M059J (cell line): ENCODE results near the gene ARL15. TPM values are rescaled to one million over a fixed set of nuclear protein-coding genes. Genes with fewer than 3 reads are reported as not detected.

Experiments
- DNase-seq: peaks from one replicate; pipeline ENCODE4 v3.0.0-alpha.2; 2012; ENCODE audit warnings: low read depth
- total RNA-seq: library from RNA; depleted of rRNA; stranded (reverse); fragments of >200 nt; shearing (Covaris generic); gene quantifications from 2 replicates; pipeline ENCODE4 v1.2.3, GENCODE V29; 2014

The ARL15 gene
- total RNA-seq, 1 experiment from 2014 or later = 20.6 TPM

DNA sequence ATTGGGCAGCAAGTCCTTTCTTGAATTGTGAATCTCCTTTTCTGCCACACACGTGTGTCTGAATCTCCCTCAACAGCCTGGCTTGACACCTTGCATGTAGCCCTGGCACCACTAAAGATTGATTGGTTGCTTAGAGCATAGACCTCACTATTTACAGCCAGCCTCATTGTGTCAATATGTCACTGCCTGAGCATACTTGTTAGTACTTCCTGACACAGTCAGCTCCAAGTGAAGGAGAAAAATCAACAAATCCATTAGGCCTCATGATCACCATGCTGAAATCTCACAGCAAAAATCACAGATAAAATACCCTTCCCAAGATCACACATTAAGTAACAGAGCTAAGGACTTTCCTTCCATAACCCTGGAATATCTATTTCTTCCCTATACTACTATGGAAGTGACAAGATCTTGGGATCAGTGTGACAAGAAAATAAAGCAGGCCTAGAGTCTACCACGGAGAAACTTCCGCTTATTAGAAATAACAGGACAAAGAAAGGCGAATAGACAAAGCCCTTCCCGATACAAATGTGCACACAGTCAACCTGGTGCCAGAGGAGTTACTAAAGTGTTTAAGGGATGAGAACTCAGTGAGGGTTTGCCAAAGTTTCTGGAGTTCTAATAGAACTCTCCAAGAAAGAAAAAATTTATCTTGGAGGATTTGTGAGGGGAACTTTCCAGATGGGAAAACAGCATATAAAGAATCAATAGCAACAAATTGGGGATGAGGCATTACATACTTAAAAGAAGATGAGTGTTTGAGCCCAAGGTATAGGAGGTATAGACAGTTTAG, 5.6 kb upstream of the ARL15 start:
- DNase-seq = no peak

DNA sequence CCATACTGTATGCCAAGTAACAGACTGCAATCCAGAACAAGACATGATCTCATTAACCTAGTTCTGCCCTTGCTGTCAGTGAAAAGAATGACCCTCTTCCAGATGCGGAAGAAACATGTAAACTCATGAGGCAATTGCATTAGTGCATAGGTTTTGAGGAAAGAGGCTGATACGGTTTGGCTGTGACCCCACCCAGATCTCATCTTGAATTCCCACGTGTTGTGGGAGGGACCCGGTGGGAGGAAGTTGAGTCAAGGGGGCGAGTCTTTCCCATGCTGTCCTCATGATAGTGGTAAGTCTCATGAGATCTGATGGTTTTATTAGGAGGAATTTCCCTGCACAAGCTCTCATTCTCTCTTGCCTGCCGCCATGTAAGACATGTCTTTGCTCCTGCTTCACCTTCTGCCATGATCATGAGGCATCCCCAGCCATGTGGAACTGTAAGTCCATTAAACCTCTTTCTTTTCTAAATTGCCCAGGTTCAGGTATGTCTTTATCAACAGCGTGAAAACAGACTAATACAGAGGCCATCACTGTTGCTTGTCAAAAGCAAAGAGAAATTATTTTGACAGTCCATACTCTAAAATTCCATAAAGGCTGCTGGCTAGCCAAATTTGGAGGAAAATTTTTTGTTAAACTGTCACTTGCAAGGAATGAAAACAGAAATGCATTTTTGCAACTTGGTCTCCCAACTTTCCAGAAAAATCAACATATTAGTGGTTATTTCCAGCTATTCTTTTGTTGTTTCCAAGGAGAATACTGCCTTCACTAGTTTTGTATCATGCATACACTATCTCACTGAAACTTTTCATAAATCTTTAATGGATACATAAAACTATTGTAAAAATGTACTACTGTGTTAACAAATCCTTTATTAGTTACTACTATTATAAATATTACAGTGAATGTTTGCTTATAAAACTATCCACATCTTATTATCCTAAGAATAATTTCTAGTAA, 3.2 kb upstream of the ARL15 start:
- DNase-seq = no peak

DNA sequence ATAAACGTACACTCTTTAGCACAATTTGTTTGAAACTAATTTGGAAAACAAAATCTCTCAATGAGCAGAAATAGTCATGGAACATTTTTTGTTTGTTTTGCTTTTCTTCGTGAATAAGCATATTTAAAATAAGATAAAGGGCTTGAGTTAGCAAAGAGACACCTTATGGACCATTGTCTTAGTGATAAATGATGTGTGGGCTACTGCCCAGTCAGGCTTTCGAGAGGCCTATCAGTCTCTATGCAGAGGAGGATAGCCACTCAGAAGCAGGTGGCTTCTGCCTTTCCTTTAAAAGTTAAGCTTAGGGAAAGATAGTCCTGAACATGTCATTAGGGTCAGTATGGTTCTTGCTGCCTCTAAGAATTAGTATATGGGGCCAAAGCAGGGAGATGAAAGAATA, 2.1 kb upstream of the ARL15 start:
- DNase-seq = no peak

DNA sequence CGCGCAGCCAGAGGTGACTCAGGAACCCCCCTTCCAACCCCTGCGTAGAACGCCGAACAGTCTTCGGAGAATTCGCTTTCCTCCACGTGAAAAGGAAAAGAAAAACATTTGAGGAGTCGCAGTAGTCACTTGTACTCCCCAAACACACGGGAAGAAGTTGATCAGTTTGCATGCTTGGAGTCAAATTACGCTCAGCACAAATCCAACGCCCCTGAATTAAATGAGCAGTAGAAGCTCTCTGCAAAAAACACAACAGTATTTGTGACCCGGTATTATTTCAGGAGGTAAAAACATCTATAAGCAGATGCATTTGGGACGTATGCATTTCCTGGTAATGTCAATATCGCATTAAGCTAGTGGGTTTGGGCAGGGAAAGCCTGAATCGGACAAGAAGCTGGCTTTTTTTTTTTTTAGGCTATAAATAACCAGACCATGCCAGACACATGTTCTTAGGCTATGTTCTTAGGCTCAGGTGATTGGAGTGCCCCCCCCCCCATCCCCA, 854 bp upstream of the ARL15 start:
- DNase-seq = peak; percentile 53

DNA sequence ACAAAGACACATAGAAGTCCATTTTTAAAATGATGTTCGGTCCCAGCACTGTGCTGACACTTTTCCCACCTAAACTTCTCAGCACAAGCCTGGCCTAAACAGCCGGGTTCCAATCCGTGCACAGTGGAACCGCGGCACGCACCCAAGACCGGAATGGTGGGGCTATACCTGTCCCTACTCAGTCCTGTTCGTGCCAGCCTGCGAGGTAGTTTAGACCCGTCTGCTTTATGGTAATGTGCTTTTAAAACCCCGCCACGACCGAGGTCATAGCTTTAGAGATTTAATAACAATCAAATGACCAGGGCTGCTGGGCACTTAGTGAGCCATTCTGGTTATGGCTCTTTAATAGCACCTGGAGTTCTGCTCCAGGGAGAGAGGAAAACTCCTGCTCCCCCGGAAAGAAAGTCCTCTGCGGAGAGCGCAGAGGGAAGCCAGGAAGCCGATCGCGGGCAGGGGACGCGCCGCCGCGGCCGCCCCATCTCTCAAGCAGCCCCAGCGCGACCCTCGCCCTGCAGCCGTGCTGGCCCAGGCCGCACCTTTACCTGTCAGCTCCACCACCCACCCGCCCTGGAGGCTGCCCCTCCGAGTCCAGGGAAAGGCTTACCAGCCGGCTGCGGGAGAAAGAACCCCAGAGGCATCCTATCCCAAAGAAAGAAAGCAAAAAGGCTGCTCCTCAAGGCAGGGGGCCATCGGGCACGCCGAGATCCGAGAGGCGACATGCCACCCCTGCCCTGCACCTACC, 511 bp downstream of the ARL15 start:
- peak; percentile 53 for DNase-seq

DNA sequence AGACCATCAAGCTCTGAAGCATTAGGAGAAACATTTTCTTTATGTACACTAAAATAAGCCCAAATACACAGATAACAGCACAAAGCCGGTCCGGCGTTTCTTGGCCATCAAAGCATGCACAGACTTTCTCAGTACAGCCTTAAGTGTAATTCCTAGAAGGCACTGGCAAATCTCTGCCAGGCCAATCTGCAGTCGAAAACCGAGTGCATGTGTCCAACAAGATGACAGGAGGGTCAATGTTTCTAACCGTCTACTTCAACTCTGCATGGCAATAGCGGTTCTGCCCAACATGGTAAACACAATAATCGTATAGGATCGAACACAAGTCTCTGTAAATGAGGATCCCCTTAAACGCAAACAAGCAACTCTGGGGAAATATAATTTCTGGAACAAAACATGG, 1.1 kb downstream of the ARL15 start:
- DNase-seq = peak; percentile 37

DNA sequence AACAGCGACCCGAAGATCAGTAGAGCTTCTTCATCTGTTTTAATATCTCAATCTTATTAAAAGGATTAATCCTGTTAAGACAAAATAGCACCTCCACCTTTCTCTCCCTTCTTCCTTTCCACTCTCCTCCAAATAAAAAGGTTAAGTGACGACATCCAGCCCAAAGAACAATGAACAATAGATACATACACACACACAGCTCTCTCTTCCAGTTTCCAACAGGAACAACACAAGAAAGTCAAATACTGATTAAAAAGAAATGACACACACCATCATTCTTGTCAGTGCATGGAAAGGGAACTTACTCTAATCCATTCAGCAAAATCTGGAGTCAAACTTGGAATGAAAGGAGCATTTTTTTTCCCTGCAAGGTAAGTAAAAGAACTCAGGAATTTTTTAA, 2.8 kb downstream of the ARL15 start:
- no peak for DNase-seq

DNA sequence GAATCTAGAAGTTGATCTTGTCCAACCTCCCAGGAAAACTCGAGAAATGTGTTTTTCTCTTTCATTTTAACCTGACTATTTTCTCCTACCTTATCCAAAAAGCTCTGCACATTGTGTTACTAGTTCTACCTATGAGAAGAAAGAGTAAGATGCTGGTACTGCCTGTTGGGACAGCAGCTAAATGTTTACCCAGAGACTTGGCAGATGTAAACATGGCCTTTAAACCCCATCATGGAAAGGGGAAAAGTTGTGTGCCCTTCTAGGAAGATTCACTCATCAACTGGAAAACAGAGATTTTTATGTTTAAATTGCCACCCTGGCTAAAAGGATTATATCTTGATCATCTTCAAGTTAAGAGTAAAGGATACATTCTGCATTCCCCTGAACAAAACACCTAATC, 3.5 kb downstream of the ARL15 start:
- DNase-seq = no peak

DNA sequence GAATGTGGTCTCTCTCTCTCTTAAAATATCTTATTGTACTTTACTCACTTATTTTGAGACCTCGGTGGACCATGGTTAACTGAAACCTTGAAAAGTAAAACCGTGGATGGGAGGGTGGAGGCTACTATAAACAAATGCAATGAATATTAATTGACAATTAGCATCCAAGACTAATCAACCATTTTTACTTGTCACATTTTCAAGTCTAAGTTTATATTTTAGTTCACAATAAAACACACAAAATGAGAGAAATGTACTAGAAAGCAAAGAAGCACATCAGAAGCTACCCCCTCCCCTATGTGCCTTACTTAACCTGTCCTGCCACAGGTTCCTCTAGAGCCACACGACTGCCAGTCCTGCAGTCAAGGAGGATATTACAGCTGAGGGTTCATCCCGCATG, 4.6 kb downstream of the ARL15 start:
- no peak for DNase-seq

DNA sequence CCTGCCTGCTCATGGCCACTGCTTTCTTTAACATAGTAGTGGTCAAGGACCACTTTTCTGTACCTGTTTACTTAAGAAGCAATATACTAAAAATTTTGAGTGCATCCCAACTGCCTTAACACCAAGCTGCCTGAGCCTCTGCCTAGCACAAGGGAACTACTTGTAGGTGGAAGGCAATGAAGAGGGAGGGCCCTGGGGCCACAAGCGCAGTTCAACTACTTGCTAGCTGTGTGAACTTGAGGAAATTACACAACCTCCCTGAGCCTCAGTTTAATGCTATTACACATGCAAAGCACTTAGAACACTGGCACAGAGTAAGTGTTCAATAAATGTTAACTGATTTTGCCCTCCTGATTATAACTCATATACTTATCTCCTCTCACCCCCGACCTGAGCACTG, 6.3 kb downstream of the ARL15 start:
- DNase-seq = no peak

DNA sequence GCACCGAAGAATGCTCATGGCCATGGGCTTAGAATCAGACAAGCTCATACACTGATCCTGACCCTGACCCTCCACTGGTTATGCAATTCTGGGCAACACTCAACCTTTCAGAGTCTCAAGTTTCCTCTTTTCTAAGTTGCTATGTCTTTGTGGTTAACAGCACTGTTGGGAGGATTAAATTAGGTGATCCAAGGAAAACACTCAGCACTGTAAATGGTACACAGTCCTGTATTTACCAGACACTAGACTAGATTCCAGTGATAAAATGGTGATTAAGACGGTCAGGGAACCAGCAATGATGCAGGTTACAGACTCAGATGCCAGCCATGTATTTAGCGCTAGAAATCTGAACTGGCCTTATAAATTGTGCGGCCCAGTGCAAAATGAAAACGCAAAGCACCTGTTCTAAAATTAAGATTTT, 8.1 kb downstream of the ARL15 start:
- DNase-seq = peak; percentile 51

DNA sequence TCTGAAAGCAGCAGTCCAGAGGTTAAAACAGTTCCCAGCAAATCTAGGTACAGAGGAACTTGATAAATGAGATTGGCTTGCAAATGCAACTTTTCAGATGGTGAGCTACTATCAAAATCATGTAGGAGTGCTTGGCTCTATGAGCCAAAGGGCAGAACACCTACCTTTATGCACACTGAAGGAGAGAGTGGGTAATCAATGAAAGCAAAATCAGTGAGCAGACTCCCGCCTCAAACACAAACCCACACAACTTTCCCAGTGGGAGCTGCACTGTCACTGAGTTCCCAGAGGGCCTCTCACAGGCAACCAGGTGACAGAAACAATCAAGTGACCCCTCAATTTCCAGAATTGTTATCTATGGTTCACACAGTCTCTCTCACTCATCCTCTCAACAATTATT, 8.5 kb downstream of the ARL15 start:
- DNase-seq = no peak

DNA sequence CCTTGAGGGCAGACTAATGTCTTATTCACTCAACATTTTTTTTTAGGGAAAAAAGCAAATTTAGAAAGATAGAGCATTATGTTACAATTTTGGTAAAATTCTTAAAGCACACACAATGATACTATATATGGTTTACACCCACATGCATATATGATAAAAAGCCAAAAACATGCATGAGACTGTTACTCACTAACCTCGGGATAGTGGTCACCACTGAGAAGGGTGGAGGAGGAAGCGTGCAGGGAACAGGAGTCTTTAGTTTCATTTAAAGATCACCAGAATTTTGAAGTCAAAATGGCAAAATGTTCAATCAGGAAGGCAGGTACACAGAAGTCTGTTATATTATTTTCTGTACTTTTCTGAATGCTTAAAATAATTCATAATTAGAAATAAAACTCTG, 9.2 kb downstream of the ARL15 start:
- no peak for DNase-seq

DNA sequence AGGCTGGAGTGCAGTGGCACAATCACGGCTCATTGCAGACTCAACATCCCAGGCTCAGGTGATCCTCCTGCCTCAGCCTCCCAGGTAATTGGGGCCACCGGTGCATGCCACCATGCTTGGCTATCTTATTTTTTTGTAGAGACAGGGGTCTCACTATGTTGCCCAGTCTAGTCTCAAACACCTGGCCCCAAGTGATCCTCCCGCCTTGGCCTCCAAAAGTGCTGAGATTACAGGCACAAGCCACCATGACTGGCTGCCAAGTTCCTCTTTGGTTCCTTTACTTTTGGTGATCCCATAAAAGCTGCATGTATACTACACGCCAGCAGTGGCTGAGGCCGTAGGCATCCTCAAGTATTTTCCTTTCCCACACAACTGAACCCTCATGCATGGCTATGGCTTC, 11.4 kb downstream of the ARL15 start:
- no peak for DNase-seq

DNA sequence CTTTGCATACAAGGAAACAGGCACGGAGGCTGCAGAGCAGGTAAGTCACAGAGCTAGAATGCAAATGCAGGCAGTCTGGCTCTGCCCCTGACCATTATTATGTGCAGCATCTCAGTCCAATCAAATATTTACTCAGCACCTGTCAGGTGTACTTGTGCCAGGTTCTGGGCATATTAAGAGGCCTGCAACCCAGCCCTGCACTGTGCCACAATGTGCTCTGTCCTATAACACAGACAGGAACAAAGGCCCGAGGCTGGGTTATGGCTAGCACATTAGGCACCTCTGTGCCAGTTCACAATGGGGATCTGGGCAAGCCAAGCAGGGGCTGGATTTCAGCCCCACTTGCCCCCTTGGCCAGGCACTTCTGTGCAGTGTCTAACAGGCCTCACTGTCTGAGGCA, 14.0 kb downstream of the ARL15 start:
- DNase-seq = no peak

DNA sequence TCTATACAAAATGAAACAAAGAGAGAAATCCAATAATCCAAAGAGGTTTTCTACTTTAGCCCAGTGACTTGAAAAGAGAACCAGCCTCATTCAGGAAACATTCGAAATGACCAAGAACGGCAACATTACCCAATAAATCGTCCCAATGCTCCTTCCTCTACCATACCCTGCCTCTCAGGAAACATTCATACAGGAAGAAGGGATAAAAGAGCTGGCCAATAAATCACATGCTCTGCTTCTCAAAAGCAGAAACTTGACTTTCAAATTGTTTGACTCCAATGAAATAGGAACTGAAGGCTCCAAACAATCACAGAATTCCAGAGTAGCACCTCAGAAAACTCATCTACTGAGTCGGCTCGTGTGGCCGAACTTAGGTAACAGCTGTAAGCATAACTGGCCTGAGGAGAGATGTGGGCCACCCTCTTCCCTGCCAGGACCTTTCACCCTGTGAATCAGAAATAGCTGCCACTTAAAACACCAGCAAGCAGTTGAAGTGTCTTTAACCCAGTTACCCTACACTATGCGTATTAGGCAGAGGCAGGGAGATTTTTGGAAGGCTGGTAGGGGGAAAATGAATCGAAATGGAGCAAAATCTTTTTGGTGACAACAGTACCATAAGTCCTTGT, 14.6 kb downstream of the ARL15 start:
- DNase-seq = no peak

DNA sequence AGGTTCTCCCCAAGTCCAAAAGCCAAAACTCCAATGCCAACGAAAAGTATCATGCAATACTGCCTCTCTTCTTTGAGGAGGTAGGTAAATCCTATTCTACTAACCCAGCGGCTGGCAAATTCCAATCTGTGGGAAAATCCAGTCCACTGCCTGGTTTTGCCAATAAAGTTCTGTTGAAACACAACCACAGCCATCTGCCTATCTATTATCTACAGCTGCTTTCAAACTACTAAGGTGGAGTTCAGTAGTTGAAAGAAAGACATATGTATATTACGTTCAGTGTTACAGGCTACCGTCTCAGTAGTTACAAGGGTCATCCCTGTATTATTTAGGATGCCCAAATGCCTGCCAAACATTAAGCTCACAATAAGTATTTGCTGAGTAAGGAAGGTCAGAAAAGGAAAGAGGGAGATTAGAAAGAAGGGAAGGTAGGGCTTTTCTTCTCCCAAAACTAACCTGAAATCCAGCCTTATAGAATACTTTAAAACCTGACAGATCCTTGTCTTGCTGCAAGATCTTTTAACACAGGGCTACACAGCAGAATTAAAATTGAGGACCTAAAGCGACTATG, 16.2 kb downstream of the ARL15 start:
- DNase-seq = no peak

DNA sequence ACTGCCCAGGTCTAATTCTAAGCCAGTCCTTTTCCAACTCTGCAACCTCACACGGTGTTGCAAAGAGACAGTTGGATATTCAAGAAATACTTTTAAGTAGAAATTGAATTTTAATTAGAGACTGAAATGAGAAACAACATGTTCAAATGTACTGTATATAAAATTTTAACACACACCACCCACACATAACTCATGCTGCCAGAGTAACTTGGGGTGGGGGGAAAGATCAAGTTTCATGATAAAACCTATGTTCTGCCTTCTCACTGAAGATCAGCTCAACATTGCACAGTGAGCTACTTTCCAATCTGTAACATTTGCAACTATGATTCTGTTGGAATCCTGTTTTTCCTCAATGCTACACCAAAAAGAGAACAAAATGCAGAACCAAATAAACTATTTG, 17.5 kb downstream of the ARL15 start:
- DNase-seq = no peak

DNA sequence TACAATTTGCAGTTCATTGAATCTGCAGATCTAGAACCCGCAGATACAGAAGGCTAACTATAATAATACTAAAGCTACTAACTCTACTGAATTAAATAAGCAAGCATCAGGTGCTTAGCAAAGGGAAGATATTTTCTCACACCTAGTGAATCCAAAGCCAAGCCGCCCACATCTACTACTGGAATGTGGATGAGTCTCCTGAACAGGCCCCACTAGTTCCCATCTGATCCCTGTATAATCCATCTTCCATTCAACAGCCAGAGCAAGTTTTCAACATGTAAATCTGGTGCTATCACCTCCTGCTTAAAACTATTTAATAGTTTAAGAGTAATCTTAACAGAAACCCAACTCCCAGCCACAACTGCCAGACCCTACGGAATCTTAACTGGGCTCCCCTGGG, 18.9 kb downstream of the ARL15 start:
- no peak for DNase-seq

DNA sequence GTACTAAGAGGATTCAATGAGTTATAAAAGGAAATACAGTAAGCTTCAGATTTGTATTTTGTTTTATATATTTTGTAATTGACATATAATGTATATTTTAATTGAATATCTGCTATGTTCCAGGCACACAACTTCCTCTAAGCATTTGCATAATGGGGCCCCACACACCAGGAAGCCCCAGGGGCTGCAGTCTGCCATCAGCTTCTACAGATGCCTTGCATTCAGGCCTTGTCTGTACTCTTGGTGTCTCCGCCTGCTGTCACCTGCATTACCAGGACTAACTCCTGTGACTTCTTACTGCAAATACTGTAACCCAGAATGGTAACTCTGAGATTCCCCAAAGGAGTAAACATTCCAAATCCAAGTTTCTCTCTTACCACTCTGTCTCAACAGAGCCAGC, 20.6 kb downstream of the ARL15 start:
- DNase-seq = no peak

DNA sequence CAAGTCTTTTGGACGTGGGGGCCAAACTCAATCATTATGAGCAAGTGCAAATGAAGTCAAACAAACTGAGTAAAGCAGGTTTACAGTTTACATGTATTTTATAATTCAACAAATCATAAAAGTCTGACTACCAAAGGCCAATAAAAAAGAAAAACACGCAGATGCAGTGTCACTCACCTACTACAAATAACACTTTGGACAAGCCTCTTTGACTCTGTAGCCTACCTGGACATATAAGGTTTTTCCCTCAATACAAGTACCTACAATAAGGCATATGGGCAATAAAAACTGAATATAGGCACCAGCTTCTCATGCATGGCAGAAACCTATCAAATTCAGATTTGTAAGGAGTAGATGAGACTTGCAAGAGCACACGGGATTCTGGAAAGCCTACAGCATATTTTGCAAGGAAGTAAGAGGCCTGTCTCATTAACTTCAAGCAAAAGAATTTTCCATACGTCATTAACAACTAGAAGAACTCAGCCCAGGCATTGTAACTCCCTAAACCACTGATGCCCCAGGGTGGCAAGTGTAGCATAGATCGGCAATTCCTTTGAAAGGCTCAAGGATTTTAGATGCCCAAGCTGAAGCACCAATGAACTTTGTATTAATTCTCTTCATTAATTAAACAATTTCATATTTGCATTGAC, 21.7 kb downstream of the ARL15 start:
- DNase-seq = no peak
